Gastroesophageal sphincter (tissue), 3 donors: ENCODE measurements around the gene WNT7B.

Experiments used
- CTCF ChIP-seq, 4 experiments: fragments of 200-600 bp in 2 of 4; fragments of 450-650 bp in 2 of 4; sonication (generic) in 1 of 4; IDR thresholded peaks; one replicate each; pipeline ENCODE4 v1.5.1; 2017 to 2019; ENCODE audit warnings: antibody characterized with exemption in 4 of 4, mild to moderate bottlenecking in 2 of 4, moderate library complexity in 2 of 4
- EP300 ChIP-seq: sonication (generic); formaldehyde crosslinking; IDR thresholded peaks from one replicate; pipeline ENCODE4 v1.6.1; 2017; ENCODE audit warnings: antibody characterized with exemption, mild to moderate bottlenecking
- POLR2AphosphoS5 ChIP-seq: sonication (generic); formaldehyde crosslinking; IDR thresholded peaks from one replicate; pipeline ENCODE4 v1.6.1; 2017; ENCODE audit warnings: antibody characterized with exemption

- TF ChIP-seq CTCF (IDR thresholded peaks at IDR 0.05) = no peak
- TF ChIP-seq POLR2AphosphoS5 = no peak
- TF ChIP-seq EP300 = no peak
Measured at GRCh38 chr22:45878051-45878781, 98.7 kb downstream of the WNT7B start.
